HepG2 (cell line): Measurements from ENCODE around the gene TMEM145. TPM values are rescaled to one million over a fixed set of nuclear protein-coding genes. Genes with fewer than 3 reads are reported as not detected.

Experiments used
- ATAC-seq: fragments of 200-7000 bp; cut with Tn5 transposase; 3 replicates; pipeline ENCODE4 v1.9.1; 2020; ENCODE audit warnings: mild to moderate bottlenecking, moderate library complexity
- BruUV-seq: library from RNA; stranded (reverse); fragments of 400-500 nt; replicated peaks from 2 replicates; lab custom pipeline; 2021; lab: Mats Ljungman, UMichigan
- CTCF ChIA-PET: fragments of 300-600 bp; formaldehyde crosslinking; extraction: SDS; loops from one replicate; lab custom pipeline; 2021; ENCODE audit warnings: low total read pairs, inconsistent platforms, low intra/inter-chr PET ratio; lab: Yijun Ruan, JAX
- POLR2A ChIA-PET: fragments of 350-600 bp; sonication (Branson Sonifier 250); formaldehyde crosslinking; loops from one replicate; lab custom pipeline; 2020; ENCODE audit warnings: antibody characterized with exemption, inconsistent platforms; lab: Yijun Ruan, JAX
- DNase-seq: peaks from one replicate; pipeline ENCODE4 v3.0.0-alpha.2; 2015; ENCODE audit warnings: low spot score
- FAIRE-seq: peaks from 3 replicates; lab custom pipeline; 2011; peaks lifted over from hg19 to GRCh38; lab: Jason Lieb, UNC
- H2AFZ ChIP-seq: one replicate; pipeline ENCODE4 v1.6.1; 2011; ENCODE audit warnings: low read length, inconsistent platforms
- H3K27ac ChIP-seq: fragments of 300-600 bp; 3 replicates; pipeline ENCODE4 v1.8.0; 2011; ENCODE audit warnings: mixed run types, mild to moderate bottlenecking, mixed read lengths, low read length, inconsistent platforms; ENCODE audit not compliant: insufficient read depth; ENCODE audit errors: extremely low read length
- H3K27me3 ChIP-seq, 2 experiments: fragments of 200-600 bp in 1 of 2; 2 replicates in 1 of 2; 3 replicates in 1 of 2; pipeline versions ENCODE4 v1.6.0 to v1.8.0; 2011; ENCODE audit warnings: low read length in 2 of 2, mild to moderate bottlenecking in 2 of 2, moderate library complexity in 2 of 2, inconsistent platforms in 1 of 2; ENCODE audit not compliant: insufficient read depth in 2 of 2, control insufficient read depth in 1 of 2
- H3K36me3 ChIP-seq, 2 experiments: fragments of 200-600 bp in 1 of 2; replicated peaks in 1 of 2; 2 replicates in 1 of 2; 3 replicates in 1 of 2; pipeline versions ENCODE4 v1.5.1 to v1.8.0; 2011; ENCODE audit warnings: low read length in 2 of 2, inconsistent platforms in 1 of 2; ENCODE audit not compliant: insufficient read depth in 2 of 2, control insufficient read depth in 1 of 2
- H3K4me1 ChIP-seq: 2 replicates; pipeline ENCODE4 v1.5.1; 2012; ENCODE audit warnings: low read length, inconsistent platforms; ENCODE audit not compliant: insufficient read depth
- H3K4me2 ChIP-seq: 2 replicates; pipeline ENCODE4 v1.6.0; 2011; ENCODE audit warnings: low read depth, low read length, inconsistent platforms
- H3K4me3 ChIP-seq, 3 experiments: fragments of 200-600 bp in 1 of 3; sonication (generic), shearing (Covaris generic) in 1 of 3; replicated peaks in 1 of 3; 2 replicates each; pipeline ENCODE4 v1.5.1; 2011 to 2016; ENCODE audit warnings: low read length in 3 of 3, inconsistent platforms in 2 of 3, low read depth in 2 of 3, mild to moderate bottlenecking in 2 of 3, control low read depth in 1 of 3, mixed read lengths in 1 of 3; ENCODE audit not compliant: insufficient read depth in 1 of 3
- H3K79me2 ChIP-seq: one replicate; pipeline ENCODE4 v1.6.1; 2011; ENCODE audit warnings: low read length, inconsistent platforms; ENCODE audit not compliant: insufficient read depth
- H3K9ac ChIP-seq: 2 replicates; pipeline ENCODE4 v1.6.0; 2011; ENCODE audit warnings: mild to moderate bottlenecking, low read depth, low read length, inconsistent platforms; ENCODE audit not compliant: insufficient read depth
- H3K9me3 ChIP-seq: 2 replicates; pipeline ENCODE4 v1.5.1; 2012; ENCODE audit warnings: mild to moderate bottlenecking, low read length
- H4K20me1 ChIP-seq: 2 replicates; pipeline ENCODE4 v1.6.0; 2011; ENCODE audit warnings: inconsistent platforms, mild to moderate bottlenecking, low read length, moderate library complexity; ENCODE audit not compliant: insufficient read depth
- MZF1 ChIP-seq: sonication (generic); formaldehyde crosslinking; IDR thresholded peaks from 2 replicates; pipeline ENCODE4 v1.8.1; 2023; ENCODE audit warnings: mild to moderate bottlenecking, missing genetic modification reagents, borderline replicate concordance
- NCOR1 ChIP-seq: fragments of 200-600 bp; sonication (generic); IDR thresholded peaks from 2 replicates; pipeline ENCODE4 v1.7.0; 2017; ENCODE audit warnings: antibody characterized with exemption, low read length, borderline replicate concordance
- NFIB ChIP-seq: sonication (generic); formaldehyde crosslinking; IDR thresholded peaks from 2 replicates; pipeline ENCODE4 v1.9.0; 2021; ENCODE audit warnings: missing genetic modification reagents, mild to moderate bottlenecking, borderline replicate concordance
- PLRG1 ChIP-seq: fragments of 450-650 bp; conservative IDR thresholded peaks from 2 replicates; pipeline ENCODE4 v1.6.1; 2016
- RFX5 ChIP-seq: IDR thresholded peaks from 2 replicates; pipeline ENCODE4 v1.6.1; 2011; ENCODE audit warnings: low read depth, low read length, improper control_type of control experiment
- ZNF124 ChIP-seq: sonication (generic); formaldehyde crosslinking; IDR thresholded peaks from 2 replicates; pipeline ENCODE4 v1.4.0; 2020; ENCODE audit warnings: missing genetic modification reagents
- ZNF329 ChIP-seq: sonication (generic); formaldehyde crosslinking; IDR thresholded peaks from 2 replicates; pipeline ENCODE4 v1.9.0; 2021; ENCODE audit warnings: low read depth, mild to moderate bottlenecking, missing genetic modification reagents
- ZNF558 ChIP-seq: sonication (generic); formaldehyde crosslinking; IDR thresholded peaks from 2 replicates; pipeline ENCODE4 v1.9.0; 2022; ENCODE audit warnings: mild to moderate bottlenecking, missing genetic modification reagents, borderline replicate concordance
- WGBS: methylation state at CpG from one replicate; pipeline ENCODE4 v1.1.6; 2017; ENCODE audit warnings: low lambda C conversion rate; 5-methylcytosine and 5-hydroxymethylcytosine counted together
- in situ Hi-C: cut with HindIII; loops from 2 replicates; pipeline ENCODE4 v1.10.0; 2017; ENCODE audit warnings: low pct_unique_long_range_greater_than_20kb; ENCODE audit not compliant: extremely low pct_ligation_motif_present
- intact Hi-C: fragments of 100-400 bp; cut with micrococcal nuclease; formaldehyde crosslinking; loops from one replicate; pipeline ENCODE4 v1.10.0; 2022; ENCODE audit not compliant: unreplicated experiment
- polyA plus RNA-seq, 8 experiments: library from polyadenylated mRNA; depleted of rRNA in 3 of 8; stranded (reverse) in 7 of 8; unstranded in 1 of 8; fragments of >200 nt; fragmentation: Illumina TruSeq in 4 of 8; extraction: Trizol in 4 of 8; gene quantifications; 2 replicates each; pipeline versions ENCODE4 v1.2.1 to v1.2.3, GENCODE V29; 2011 to 2016; ENCODE audit warnings: low read depth in 4 of 8, missing spikeins in 1 of 8, mixed read lengths in 1 of 8; ENCODE audit not compliant: insufficient read depth in 1 of 8
- total RNA-seq, 5 experiments: library from RNA; depleted of rRNA; stranded (reverse); fragments of >200 nt; fragmentation: Illumina TruSeq; extraction: Trizol; gene quantifications; 2 replicates each; pipeline ENCODE4 v1.2.3, GENCODE V29; 2016; ENCODE audit warnings: low read depth in 1 of 5
- TF ChIP-seq, protein P1 (sequence below): sonication (generic); formaldehyde crosslinking; conservative IDR thresholded peaks from 2 replicates; pipeline ENCODE4 v1.4.0; 2020; ENCODE audit warnings: mild to moderate bottlenecking, missing genetic modification reagents, moderate library complexity
- TF ChIP-seq, protein P2 (sequence below): sonication (generic); formaldehyde crosslinking; IDR thresholded peaks from 2 replicates; pipeline ENCODE4 v1.4.0; 2020; ENCODE audit warnings: low read depth, mild to moderate bottlenecking, missing genetic modification reagents
- TF ChIP-seq, protein P3 (sequence below): sonication (generic); formaldehyde crosslinking; IDR thresholded peaks from 2 replicates; pipeline ENCODE4 v1.4.0; 2020; ENCODE audit warnings: mild to moderate bottlenecking, missing genetic modification reagents

The TMEM145 gene
- total and polyA plus RNA-seq, 2 of the 13 experiments (the other 11 are each of a cell fraction or from before 2014, with no cell fraction given): 0.07 to 5.1 TPM

DNA sequence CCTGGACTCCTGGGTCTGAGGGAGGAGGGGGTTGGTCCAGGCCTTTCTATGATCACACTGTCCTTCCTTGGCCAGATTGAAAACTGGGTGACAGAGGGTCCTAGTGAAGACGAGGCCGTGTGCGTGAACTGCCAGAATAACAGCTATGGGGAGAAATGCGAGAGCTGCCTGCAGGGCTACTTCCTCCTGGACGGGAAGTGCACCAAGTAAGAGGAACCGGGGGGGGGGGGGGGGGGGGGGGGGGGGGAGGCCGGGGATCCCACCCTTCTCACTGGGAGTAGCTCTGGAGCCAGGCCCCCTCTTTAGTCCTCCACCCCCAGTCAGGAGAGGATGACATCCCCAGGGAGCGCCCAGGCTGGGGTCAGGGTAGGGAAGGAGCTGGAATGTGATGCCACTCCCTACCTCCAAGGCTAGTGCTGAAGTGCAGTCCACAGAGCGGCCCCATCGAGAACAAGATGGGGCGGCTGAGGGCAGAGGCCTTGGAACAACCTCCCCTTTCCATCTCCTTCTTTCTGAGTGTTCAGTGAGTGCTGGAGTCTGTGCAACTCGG is 57.6 kb downstream of the TMEM145 start:
- no peak for DNase-seq
- no peaks in the 10 kb centered on the region for H3K4me1 ChIP-seq
- H2AFZ ChIP-seq: no peak overlapping the region
- no peaks in the 10 kb centered on the region for H3K9me3 ChIP-seq
- TF ChIP-seq ZNF124 (CRISPR knock-in tag) (no peak), NFIB (no peak), PLRG1 (no peak), ZNF329 (CRISPR knock-in tag) (no peak), MZF1 (CRISPR knock-in tag) (no peak), ZNF558 (CRISPR knock-in tag) (no peak), NCOR1 (no peak), RFX5 (no peak)
- TF ChIP-seq, protein P1, sequence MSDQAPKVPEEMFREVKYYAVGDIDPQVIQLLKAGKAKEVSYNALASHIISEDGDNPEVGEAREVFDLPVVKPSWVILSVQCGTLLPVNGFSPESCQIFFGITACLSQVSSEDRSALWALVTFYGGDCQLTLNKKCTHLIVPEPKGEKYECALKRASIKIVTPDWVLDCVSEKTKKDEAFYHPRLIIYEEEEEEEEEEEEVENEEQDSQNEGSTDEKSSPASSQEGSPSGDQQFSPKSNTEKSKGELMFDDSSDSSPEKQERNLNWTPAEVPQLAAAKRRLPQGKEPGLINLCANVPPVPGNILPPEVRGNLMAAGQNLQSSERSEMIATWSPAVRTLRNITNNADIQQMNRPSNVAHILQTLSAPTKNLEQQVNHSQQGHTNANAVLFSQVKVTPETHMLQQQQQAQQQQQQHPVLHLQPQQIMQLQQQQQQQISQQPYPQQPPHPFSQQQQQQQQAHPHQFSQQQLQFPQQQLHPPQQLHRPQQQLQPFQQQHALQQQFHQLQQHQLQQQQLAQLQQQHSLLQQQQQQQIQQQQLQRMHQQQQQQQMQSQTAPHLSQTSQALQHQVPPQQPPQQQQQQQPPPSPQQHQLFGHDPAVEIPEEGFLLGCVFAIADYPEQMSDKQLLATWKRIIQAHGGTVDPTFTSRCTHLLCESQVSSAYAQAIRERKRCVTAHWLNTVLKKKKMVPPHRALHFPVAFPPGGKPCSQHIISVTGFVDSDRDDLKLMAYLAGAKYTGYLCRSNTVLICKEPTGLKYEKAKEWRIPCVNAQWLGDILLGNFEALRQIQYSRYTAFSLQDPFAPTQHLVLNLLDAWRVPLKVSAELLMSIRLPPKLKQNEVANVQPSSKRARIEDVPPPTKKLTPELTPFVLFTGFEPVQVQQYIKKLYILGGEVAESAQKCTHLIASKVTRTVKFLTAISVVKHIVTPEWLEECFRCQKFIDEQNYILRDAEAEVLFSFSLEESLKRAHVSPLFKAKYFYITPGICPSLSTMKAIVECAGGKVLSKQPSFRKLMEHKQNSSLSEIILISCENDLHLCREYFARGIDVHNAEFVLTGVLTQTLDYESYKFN (CRISPR knock-in tag): no peak
- TF ChIP-seq, protein P2, sequence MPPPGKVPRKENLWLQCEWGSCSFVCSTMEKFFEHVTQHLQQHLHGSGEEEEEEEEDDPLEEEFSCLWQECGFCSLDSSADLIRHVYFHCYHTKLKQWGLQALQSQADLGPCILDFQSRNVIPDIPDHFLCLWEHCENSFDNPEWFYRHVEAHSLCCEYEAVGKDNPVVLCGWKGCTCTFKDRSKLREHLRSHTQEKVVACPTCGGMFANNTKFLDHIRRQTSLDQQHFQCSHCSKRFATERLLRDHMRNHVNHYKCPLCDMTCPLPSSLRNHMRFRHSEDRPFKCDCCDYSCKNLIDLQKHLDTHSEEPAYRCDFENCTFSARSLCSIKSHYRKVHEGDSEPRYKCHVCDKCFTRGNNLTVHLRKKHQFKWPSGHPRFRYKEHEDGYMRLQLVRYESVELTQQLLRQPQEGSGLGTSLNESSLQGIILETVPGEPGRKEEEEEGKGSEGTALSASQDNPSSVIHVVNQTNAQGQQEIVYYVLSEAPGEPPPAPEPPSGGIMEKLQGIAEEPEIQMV (CRISPR knock-in tag): no peak
- TF ChIP-seq, protein P3, sequence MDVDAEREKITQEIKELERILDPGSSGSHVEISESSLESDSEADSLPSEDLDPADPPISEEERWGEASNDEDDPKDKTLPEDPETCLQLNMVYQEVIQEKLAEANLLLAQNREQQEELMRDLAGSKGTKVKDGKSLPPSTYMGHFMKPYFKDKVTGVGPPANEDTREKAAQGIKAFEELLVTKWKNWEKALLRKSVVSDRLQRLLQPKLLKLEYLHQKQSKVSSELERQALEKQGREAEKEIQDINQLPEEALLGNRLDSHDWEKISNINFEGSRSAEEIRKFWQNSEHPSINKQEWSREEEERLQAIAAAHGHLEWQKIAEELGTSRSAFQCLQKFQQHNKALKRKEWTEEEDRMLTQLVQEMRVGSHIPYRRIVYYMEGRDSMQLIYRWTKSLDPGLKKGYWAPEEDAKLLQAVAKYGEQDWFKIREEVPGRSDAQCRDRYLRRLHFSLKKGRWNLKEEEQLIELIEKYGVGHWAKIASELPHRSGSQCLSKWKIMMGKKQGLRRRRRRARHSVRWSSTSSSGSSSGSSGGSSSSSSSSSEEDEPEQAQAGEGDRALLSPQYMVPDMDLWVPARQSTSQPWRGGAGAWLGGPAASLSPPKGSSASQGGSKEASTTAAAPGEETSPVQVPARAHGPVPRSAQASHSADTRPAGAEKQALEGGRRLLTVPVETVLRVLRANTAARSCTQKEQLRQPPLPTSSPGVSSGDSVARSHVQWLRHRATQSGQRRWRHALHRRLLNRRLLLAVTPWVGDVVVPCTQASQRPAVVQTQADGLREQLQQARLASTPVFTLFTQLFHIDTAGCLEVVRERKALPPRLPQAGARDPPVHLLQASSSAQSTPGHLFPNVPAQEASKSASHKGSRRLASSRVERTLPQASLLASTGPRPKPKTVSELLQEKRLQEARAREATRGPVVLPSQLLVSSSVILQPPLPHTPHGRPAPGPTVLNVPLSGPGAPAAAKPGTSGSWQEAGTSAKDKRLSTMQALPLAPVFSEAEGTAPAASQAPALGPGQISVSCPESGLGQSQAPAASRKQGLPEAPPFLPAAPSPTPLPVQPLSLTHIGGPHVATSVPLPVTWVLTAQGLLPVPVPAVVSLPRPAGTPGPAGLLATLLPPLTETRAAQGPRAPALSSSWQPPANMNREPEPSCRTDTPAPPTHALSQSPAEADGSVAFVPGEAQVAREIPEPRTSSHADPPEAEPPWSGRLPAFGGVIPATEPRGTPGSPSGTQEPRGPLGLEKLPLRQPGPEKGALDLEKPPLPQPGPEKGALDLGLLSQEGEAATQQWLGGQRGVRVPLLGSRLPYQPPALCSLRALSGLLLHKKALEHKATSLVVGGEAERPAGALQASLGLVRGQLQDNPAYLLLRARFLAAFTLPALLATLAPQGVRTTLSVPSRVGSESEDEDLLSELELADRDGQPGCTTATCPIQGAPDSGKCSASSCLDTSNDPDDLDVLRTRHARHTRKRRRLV (CRISPR knock-in tag): no peak
- TF ChIP-seq, all 625 proteins: peak for 0
- Histone ChIP-seq H3K79me2 (no peaks in the 10 kb centered on the region), H3K27me3 (no peaks in the 10 kb centered on the region), H4K20me1 (no peaks in the 10 kb centered on the region), H3K27ac (no peak overlapping the region), H3K36me3 (no peaks in the 10 kb centered on the region), H3K9ac (no peak overlapping the region), H3K4me3 (no peak overlapping the region), H3K4me2 (no peak overlapping the region)
- no TSS peak for BruUV-seq
- intact Hi-C loops: no loop called here
- no peak for ATAC-seq
- ChIA-PET CTCF (no interaction called here), POLR2A (no interaction called here)
- in situ Hi-C loops: no loop called here
- no peak for FAIRE-seq
- 96% methylated on average over 6 of the region's 12 CpGs for WGBS
